HG03175 (cell line): ENCODE measurements around the gene IPP.
"Not testable (repeated sequence)": the region's sequence is repeated elsewhere in the genome, so short reads cannot be mapped to it uniquely, and the experiment has no call there.

ENCODE experiments used
- ATAC-seq: cut with Tn5 transposase; IDR thresholded peaks from one replicate; pipeline ENCODE4 v1.9.1; 2021; ENCODE audit warnings: mild to moderate bottlenecking, moderate library complexity; ENCODE audit not compliant: unreplicated experiment

Gene IPP

DNA sequence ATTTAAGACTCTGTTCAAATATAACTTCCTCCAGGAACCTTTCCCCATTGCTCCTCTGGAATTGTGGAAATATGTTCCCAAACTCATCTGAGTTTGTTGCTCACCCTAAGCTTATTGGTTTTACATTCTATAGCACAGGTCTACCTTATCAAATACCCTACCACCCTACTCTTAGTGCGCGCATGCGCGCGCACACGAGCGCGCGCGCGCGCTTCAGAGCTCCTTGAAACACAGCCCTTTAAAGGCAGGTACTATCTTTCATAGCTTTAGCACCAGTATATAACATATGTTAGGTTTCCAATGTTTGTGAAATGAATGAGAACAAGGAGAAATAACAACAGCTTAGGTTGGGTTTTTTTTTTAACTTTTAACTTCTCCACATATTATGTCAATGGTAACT, 3.5 kb downstream of the IPP start:
- no peak for ATAC-seq

DNA sequence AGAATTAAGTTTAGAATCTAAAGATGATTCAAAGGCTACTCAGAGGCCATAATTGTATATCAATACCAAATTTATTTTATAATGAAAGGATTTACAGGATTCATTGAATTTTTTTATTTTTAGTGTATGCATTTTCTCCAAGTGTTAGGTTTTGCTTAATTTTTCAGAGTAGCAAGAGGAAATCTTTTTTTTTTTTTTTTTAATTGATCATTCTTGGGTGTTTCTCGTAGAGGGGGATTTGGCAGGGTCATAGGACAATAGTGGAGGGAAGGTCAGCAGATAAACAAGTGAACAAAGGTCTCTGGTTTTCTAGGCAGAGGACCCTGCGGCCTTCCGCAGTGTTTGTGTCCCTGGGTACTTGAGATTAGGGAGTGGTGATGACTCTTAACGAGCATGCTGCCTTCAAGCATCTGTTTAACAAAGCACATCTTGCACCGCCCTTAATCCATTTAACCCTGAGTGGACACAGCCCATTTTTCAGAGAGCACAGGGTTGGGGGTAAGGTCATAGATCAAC, 10.8 kb downstream of the IPP start:
- not testable (repeated sequence) for ATAC-seq

DNA sequence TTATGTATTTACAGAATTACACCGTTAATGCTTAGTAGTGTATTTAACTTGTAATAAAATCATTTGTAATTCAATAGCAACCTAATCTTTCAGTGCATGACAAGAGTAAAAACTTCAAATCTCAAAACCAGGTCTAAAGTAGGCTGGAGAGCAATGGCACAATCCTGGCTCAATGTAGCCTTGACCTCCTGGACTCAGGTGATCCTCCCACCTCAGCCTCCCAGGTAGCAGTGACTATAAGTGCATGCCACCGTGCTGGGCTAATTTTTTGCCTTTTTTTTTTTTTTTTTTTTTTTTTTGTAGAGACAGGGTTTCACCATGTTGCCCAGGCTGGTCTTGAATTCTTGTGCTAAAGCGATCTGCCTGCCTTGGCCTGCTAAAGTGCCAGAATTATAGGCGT, 11.3 kb downstream of the IPP start:
- no peak for ATAC-seq

DNA sequence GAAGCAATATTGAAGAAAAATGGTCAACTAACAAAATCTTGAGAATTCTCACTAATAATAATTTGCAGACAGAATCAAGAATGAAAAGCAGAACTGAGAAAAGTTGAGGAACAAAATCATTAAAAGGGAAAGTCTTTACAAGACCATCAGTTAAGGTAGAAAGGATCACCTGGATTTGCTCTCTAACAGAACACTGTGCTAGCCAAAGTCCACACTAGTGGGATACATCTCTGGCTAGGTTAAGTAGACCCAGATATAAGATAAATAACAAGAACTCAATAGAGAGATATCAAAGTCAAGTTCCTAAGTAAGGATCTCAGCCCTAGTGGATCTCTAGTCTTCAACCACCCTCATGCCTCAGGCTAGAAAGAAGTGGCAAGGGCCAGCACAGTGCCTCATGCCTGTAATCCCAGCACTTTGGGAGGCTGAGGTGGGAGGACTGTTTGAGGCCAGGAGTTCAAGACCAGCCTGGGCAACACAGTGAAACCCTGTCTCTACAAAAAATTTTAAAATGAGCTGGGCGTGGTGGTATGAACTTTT, 19.6 kb downstream of the IPP start:
- ATAC-seq, result no peak

DNA sequence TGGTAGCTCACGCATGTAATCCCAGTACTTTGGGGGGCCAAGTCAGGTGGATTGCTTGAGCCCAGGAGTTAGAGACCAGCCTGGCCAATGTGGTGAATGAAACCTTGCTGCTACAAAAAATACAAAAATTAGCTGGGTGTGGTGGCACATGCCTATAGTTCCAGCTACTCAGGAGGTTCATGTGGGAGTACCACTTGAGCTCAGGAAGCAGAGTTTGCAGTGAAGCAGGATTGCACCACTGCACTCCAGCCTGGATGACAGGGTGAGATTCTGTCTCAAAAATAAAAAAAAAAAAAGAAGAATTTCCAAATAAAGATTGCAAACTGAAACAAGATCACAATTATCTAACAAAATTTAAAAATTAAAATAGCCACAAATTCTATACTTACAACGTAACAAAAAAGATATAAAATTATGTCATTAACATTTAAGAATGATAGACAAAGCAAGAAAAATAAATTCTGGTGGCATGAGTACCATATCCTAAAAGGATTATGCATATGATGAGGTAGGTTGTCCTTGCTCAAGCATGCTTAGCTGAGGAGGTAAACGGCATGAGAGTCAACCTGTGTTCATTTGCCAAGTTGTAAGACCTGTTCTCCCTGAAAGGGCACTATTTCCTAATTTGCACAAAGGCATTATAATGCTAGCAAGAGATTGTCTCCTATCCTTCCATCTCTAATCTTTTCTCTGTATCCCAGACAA, 20.2 kb downstream of the IPP start:
- no peak for ATAC-seq

DNA sequence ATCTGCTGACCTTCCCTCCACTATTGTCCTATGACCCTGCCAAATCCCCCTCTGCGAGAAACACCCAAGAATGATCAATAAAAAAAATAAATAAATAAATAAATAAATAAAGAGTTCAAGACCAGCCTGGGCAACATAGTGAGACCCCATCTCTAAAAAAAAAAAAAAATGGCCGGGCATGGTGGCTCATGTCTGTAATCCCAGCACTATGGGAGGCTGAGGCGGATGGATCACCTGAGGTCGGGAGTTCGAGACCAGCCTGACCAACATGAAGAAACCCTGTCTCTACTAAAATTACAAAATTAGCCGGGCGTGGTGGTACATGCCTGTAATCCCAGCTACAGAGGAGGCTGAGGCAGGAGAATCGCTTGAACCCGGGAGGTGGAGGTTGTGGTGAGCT, 24.4 kb downstream of the IPP start:
- not testable (repeated sequence) for ATAC-seq

DNA sequence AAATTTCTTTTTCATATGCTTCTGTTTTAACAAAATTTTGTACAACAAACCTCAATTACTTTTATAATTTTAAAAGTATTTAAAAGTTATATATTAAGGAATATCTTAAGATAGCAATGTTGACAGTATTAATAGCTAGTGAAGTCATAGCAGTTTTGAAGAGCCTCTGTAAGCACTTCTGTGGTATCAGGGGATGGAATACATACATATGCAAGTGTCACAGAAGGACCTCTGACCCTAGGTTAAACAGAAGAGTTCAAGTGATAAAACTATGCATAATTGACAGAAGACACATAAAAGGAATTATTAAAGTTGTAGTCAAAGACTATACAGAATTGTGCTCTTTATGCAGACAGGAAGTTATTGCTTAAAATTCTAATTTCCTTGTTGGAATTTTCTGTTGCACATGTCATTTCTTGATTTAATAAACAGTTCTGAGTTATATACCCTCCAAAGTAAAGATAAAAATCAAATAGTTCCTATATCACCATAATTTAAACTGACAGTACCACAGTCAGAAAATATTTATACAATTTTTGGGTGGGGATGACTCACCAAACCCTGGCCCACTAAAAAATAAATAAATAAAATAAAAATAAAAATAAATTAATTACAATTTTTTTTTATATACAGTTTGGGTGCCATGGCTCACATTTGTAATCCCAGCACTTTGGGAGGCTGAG, 27.1 kb downstream of the IPP start:
- ATAC-seq, result no peak

DNA sequence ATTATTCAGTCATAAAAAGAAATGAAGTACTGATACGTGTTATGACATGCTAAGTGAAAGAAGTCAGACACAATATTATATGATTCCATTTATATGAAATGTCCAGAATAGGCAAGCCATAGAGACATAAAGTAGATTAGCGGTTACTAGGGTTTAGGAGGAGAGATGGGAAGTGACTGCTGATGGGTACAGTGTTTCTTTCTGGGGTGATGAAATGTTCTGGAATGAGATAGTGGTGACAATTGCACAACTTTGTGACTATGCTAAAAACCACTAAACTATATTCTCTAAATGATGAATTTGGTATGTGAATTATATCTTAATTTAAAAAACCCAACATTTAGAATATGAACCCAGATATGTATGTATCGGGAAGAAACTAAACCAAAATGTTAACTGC, 27.6 kb downstream of the IPP start:
- no peak for ATAC-seq

DNA sequence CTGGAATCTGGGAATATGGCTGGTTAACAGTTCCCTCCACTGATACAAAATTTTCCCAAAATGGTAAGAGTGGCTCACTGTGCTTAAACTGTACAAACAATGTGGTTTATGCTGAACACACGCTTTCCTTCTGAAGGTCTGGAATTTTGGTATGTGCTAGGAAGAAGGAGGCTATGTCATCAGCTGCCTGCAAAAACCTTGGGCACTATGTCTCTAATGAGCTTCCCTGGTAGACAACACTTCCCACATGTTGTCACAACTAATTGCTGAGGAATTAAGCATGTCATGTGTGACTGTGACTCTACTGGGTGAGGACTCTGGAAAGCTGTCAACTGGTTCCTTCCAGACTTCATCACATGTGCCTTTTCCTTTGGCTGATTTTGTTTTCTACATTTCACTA, 29.2 kb downstream of the IPP start:
- no peak for ATAC-seq

DNA sequence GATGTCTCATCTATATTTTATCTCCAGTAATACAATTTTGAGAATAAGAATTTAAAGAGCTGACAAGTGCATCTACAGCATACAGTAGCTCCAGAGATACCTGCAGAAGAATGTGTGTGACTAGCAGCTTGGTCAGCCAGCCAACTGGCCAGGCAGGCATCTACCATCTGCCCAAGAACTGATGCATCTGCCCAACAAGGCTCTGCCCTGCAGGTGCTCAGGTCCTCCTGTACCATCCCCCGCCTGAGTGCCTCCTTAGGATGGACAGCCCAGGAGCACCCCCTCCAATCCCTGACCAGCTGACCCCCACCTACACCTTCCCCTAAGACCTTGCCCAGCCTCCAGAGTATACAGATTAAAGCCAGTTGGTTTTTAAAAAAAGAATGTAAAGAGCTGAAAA, 32.2 kb downstream of the IPP start:
- no peak for ATAC-seq

DNA sequence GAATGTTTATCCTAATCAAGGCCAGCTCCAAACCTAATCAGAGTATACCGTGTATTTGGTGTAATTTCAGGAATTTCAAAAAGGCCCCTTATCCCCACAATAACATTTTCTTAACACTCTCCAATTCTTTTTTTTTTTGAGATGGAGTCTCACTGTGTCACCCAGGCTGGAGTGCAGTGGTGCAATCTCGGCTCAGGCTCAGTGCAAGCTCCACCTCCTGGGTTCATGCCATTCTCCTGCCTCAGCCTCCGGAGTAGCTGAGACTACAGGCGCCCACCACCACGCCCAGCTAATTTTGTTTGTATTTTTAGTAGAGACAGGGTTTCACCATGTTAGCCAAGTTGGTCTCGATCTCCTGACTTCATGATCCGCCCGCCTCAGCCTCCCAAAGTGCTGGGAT, 33.1 kb downstream of the IPP start:
- ATAC-seq, result not testable (repeated sequence)

DNA sequence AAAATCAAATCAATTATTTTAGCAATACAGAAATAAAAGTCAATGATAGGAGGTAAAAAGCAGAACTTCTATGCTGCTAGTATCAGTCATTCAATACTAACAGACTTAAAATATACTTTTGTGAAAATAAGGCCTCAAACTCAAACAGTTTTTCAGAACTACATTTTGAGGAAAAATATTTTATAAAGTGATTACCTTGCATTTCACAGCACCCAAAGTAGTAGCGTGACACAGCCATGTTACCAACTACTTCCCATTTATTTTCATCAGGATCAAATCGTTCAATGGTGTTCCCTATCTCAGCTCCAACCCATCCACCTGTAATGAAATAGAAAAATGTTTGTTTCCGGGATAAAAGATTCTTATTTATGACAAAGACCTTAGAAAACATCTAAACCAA, 33.8 kb downstream of the IPP start:
- no peak for ATAC-seq

DNA sequence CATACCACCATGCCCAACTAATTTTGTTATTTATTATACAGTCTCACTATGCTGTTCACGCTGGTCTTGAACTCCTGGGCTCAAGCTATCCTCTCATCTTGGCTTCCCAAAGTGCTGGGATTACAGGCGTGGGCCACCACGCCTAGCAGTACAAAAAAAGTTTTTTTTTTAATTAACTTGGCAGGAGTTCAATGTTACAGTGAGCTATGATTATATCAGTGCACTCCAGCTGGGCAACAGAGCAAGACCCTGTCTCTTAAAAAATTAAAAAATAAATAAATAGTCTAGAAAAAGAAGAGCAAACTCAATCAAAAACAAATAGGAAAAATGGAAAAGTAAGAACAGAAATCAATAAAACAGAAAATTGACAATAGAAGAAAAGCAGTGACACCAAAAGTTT, 36.7 kb downstream of the IPP start:
- ATAC-seq, result no peak

DNA sequence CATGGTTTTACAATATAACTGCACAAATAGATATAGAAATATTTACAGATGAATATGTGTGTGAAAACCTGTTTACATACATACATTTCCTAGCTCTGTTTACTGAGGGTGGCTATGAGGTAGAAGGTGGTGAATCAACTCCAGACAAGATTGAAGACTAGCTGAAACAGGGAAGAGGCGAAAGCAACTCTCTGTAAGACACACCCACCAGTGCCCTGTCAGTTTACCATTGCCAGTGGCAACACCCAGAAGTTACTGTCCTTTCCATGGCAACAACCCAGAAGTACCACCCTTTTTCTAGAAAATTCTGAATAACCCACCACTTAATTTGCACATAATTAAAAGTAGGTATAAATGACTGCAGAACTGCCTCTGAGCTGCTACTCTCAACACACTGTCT, 45.8 kb downstream of the IPP start:
- no peak for ATAC-seq

DNA sequence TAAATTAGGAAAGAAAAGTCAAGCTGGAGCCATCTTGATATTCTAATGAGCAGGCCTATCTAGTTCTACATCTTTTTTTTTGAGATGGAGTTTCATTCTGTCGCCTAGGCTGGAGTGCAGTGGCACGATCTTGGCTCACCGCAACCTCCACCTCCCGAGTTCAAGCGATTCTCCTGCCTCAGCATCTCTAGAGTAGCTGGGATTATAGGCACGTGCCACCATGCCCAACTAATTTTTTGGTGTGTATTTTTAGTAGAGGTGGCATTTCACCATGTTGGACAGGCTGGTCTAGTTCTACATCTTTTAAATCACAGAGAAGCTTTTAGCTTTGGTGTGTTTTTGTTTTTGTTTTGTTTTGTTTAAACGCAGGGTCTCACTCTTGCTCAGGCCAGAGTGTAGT, 55.6 kb downstream of the IPP start:
- no peak for ATAC-seq

DNA sequence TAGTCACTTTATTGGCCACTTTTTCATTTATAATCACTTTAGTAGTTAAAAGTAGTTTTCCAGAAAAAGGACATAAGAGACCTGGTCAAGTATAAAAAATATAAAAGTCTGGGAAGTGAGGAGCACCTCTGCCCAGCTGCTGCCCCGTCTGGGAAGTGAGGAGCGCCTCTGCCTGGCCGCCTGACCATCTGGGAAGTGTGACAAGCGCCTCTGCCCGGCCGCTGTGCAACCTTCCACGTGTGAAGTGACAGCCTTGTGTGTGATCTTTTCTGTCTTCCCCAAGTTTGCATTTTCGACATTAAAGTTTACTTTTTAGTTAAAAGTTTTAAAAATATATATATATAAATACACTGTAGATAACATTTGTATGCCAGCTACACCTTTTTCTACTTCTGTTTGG, 56.6 kb downstream of the IPP start:
- ATAC-seq, result not testable (repeated sequence)

DNA sequence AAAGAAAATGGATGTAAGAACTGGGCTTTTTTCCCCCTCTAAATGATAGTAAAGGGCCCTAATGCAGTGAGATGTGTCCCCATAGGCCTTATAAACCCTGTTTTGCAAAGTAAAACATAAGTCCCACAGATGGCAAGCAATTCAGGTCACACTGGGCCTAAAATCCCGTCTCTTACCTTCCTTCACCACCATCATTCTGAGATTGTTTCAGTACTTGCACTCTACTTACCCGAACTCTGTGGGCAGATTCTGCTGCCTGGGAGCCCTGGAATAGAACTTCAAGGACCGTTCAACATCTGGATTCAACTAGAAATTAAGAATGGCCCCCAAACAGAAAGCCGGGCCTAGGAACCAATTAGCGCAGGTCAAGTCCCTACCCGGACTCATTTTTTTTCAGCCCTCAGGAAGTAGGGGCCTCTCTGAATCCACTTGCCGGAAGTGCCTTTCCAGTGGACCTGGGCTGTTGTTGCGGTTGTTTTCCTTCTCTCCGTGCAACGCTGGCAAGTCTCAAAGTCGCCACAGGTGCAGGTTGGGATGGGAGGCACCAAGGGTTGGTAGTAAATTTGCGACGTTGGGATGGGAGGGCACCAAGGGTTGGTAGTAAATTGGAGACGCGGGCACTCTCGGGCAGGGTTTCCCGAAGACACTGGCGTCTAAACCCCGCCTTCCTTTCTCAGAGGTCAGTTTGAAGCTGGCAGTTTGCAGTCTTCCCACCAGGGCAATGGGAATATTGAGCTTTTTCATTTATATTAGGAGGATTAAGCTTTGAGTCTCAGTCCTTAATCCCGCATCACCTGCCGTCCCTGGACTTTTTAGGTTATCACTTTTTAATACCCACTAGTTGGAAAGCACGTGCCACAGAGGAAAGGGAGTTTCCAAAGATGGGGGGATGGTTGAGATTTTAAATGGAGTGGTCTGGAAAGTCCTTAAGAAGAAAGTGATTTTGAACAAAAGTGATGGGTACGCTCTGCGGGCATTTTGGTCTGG, 62.4 kb downstream of the IPP start, which contains the start of gene TMEM69:
TMEM69 (plus strand) TSS at position 428 of the 987 bp plus-strand sequence. CDS start 2,888 bp downstream, outside the sequence.
- no peak for ATAC-seq

DNA sequence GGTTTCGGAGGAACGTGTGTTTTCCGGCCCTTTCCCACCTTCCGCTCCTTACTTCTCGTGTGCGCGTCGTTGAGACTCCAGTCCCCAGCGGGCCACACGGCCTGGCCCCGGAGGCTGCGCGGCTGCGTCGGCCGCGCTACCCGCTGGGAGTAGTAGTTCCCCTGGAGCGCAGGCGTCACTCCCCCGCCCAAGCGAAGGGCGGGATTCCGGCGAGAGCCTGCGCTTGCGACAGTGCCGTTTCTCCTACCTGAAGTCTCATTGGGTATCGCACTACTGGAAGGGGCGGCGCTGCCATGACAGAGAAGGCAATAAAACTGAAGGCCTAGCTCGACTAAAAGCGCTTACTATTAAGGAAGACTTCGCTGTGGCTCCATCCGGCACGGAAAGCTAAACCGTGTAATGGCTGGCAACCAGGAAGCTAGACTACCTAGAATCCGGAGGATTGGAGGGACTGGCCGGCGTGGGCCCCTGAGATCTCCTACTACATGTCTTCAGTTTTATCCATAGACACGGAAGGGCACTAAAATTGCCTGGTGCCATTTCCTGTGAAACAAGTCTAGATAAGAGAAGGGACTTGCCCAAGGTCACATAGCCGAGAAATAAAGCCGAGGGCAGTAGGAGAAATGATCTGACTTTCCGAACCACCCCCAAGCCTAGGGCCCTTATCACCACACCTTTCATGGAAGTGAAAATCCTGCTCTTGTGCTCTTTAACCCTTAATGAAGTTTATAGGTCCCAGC, 63.3 kb downstream of the IPP start:
- ATAC-seq, result peak; percentile 81

DNA sequence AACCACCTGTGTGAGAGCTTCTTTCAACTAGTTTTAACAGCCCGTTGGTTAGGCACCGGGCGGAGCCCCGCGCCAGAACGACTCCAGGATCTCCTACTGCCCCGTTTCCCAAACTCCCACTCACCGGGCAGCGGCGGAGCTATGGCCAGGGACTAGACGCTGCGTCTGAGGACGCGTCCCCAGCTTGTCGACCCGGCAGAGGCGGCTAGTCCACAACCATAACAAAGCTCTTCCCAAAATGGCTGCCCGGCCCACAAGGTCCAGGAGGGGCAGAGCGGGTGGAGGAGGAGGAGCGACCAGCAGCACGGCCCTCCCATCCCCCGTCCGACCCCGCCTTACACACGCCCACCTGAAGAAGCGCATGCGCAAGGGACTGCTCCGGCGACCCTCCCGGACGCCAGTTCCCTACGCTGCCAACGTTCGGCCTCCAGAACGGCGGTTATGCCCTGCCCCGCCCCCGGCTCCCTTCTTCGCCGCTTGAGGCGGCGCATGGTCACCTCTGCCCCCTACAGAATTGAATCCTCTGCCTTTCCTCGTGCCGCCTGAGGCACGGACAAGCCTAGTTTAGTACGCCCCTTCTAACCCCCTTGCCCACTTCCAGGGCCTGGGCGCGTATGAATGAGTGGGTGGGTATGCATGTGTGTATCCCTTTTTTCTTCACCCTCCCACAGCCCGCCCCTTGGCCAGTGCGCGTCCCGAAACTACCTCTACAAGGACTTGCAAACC, 64.0 kb downstream of the IPP start, which contains the start of gene GPBP1L1:
GPBP1L1 (minus strand) TSS at position 246 of the 726 bp plus-strand sequence. CDS start 27,446 bp downstream, outside the sequence.
- peak; percentile 58 for ATAC-seq

DNA sequence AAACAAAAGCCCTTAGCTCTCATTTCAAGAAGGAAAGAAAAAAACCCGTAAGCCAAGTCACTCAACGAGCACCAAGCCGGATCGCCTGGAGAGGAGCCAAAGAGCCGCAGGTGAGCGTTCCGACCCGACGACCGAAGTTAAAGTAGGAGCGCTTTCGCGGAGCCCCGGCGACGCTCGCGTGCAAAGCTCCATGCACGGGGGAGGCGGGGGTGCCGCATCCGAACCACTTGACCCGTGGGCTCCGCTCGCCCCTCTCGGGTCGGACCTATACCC, 64.5 kb downstream of the IPP start:
- peak; percentile 5 for ATAC-seq
